OCI-LY3 (cell line): ENCODE data around the gene CLCN3.
"Not testable (repeated sequence)": the region's sequence is repeated elsewhere in the genome, so short reads cannot be mapped to it uniquely, and the experiment has no call there.

Experiments
- H2AFZ ChIP-seq: fragments of 200-600, 300-600 bp; shearing (Covaris generic); 2 replicates; pipeline ENCODE4 v1.6.0; 2014; ENCODE audit warnings: antibody characterized with exemption, low read depth, low read length
- H3K27ac ChIP-seq: fragments of 200-600, 300-600 bp; sonication (generic); 2 replicates; pipeline ENCODE4 v1.5.1; 2014; ENCODE audit warnings: mild to moderate bottlenecking, low read length, moderate library complexity, mixed read lengths
- H3K27me3 ChIP-seq: fragments of 200-600, 300-600 bp; sonication (generic); 2 replicates; pipeline ENCODE4 v1.6.1; 2014; ENCODE audit warnings: low read depth, low read length, mixed read lengths
- H3K36me3 ChIP-seq: fragments of 200-600, 300-600 bp; sonication (generic); replicated peaks from 2 replicates; pipeline ENCODE3; 2014; ENCODE audit warnings: low read depth, low read length, mixed read lengths
- H3K4me1 ChIP-seq: fragments of 300-600, 200-600 bp; sonication (generic); 2 replicates; pipeline ENCODE4 v1.6.1; 2014; ENCODE audit warnings: low read length, mixed read lengths
- H3K4me2 ChIP-seq: fragments of 200-600, 300-600 bp; sonication (generic); 2 replicates; pipeline ENCODE4 v1.6.1; 2014; ENCODE audit warnings: low read length, mixed read lengths
- H3K4me3 ChIP-seq: fragments of 300-600, 200-600 bp; sonication (generic); 2 replicates; pipeline ENCODE4 v1.5.1; 2014; ENCODE audit warnings: antibody characterized with exemption, mild to moderate bottlenecking, low read length, moderate library complexity
- H3K79me2 ChIP-seq: fragments of 300-600, 200-600 bp; shearing (Covaris generic); 2 replicates; pipeline ENCODE4 v1.6.1; 2014; ENCODE audit warnings: mild to moderate bottlenecking, low read length, mixed read lengths
- H3K9ac ChIP-seq: fragments of 300-600, 200-600 bp; shearing (Covaris generic); 2 replicates; pipeline ENCODE4 v1.6.0; 2014; ENCODE audit warnings: mild to moderate bottlenecking, low read length, moderate library complexity
- H3K9me3 ChIP-seq: fragments of 200-600, 300-600 bp; shearing (Covaris generic); 2 replicates; pipeline ENCODE4 v1.6.1; 2014; ENCODE audit warnings: low read length, mixed read lengths; ENCODE audit not compliant: insufficient read depth
- H4K20me1 ChIP-seq: fragments of 200-600, 300-600 bp; sonication (generic); 2 replicates; pipeline ENCODE4 v1.6.1; 2016; ENCODE audit warnings: low read length, mixed read lengths; ENCODE audit not compliant: insufficient read depth
- EZH2phosphoT487 ChIP-seq: fragments of 200-600 bp; shearing (Covaris generic); IDR thresholded peaks from 2 replicates; pipeline ENCODE4 v1.6.1; 2018; ENCODE audit warnings: antibody characterized with exemption, mixed run types, low read depth
- TF ChIP-seq, protein P1 (sequence below): fragments of 200-600, 300-600 bp; sonication (generic); IDR thresholded peaks from 2 replicates; pipeline ENCODE4 v1.5.1; 2014; ENCODE audit warnings: antibody characterized with exemption, low read length, low read depth

Gene CLCN3

DNA sequence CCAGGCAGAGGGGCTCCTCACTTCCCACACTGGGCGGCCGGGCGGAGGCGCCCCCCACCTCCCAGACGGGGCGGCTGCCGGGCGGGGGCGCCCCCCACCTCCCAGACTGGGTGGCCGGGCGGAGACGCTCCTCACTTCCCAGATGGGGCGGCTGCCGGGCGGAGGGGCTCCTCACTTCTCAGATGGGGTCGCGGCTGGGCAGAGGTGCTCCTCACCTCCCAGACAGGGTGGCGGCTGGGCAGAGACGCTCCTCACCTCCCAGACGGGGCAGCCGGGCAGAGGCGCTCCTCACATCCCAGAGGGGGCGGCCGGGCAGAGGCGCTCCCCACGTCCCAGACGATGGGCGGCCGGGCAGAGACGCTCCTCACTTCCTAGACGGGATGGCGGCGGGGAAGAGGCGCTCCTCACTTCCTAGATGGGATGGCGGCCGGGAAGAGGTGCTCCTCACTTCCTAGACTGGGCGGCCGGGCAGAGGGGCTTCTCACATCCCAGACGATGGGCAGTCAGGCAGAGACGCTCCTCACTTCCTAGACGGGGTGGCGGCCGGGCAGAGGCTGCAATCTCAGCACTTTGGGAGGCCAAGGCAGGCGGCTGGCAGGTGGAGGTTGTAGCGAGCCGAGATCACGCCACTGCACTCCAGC, 58.7 kb downstream of the CLCN3 start:
- H3K4me3 ChIP-seq, H3K9me3 ChIP-seq, H3K4me1 ChIP-seq, H3K27me3 ChIP-seq, H2AFZ ChIP-seq, H3K27ac ChIP-seq, H3K9ac ChIP-seq, H3K4me2 ChIP-seq, H4K20me1 ChIP-seq, H3K79me2 ChIP-seq, H3K36me3 ChIP-seq: not testable (repeated sequence)

DNA sequence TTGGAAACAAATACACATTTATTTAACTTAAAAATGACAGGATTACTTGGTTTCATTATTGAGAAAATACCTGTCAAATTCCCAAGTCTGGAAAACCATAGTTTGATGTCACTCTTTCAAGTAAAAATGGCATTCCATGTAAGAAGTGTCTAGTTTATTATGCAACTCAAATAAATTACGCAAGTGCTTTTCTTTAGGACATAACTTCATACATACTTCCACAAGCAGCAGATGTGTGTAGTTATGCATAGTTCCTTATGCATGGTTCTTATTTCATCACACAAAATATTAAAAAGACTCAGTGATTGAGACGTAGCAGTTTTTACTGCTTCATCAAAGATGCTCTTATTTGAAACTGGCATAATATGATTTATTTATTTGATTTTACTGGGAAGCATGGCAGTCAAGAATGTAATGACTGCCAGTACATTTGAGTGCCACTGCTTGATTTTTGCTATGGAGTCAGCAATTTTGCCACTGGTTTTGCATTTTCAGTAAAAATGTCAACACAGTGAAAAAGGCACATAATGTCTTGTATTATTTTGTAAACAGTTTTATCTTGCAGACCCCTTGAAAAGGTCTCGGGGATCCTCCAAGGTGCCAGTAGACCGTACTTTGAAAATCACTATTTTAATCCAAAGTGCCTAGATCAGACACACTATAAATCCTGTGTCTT, 62.1 kb downstream of the CLCN3 start:
- H3K9ac ChIP-seq = no peak overlapping the region
- H3K27me3 ChIP-seq = no peaks in the 10 kb centered on the region
- H3K79me2 ChIP-seq = no peaks in the 10 kb centered on the region
- peaks cover 3% of the 10 kb centered on the region for H3K36me3 ChIP-seq
- H3K27ac ChIP-seq = no peak overlapping the region
- H3K4me1 ChIP-seq = no peaks in the 10 kb centered on the region
- H3K4me3 ChIP-seq = no peak overlapping the region
- no peaks in the 10 kb centered on the region for H4K20me1 ChIP-seq
- H3K9me3 ChIP-seq = no peaks in the 10 kb centered on the region
- TF ChIP-seq, protein P1, sequence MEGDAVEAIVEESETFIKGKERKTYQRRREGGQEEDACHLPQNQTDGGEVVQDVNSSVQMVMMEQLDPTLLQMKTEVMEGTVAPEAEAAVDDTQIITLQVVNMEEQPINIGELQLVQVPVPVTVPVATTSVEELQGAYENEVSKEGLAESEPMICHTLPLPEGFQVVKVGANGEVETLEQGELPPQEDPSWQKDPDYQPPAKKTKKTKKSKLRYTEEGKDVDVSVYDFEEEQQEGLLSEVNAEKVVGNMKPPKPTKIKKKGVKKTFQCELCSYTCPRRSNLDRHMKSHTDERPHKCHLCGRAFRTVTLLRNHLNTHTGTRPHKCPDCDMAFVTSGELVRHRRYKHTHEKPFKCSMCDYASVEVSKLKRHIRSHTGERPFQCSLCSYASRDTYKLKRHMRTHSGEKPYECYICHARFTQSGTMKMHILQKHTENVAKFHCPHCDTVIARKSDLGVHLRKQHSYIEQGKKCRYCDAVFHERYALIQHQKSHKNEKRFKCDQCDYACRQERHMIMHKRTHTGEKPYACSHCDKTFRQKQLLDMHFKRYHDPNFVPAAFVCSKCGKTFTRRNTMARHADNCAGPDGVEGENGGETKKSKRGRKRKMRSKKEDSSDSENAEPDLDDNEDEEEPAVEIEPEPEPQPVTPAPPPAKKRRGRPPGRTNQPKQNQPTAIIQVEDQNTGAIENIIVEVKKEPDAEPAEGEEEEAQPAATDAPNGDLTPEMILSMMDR = no peak
- no peak for TF ChIP-seq EZH2phosphoT487
- no peak overlapping the region for H3K4me2 ChIP-seq
- H2AFZ ChIP-seq = no peak overlapping the region

DNA sequence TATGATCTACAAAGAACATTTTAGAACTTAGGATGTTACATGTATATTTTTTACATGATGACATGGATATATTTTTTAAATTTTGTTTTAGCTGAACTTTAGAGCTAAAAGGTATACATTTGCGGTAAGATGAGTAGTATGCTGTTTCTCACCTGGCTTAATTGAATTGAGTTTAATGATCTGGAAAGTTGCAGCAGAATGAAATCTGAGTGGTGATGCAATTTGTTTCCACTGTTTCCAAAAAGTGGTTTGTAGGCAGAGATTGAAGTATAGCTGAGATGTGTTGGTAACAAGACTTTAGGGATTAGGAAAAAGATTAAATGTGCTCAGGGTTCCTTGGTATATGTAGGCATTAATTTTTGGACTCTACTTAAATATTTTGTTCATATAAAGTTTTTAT, 69.3 kb downstream of the CLCN3 start:
- Histone ChIP-seq H3K4me2 (no peak overlapping the region), H2AFZ (no peak overlapping the region), H3K27me3 (no peaks in the 10 kb centered on the region), H3K4me3 (no peak overlapping the region), H3K9me3 (no peaks in the 10 kb centered on the region), H3K4me1 (no peaks in the 10 kb centered on the region), H3K79me2 (no peaks in the 10 kb centered on the region), H3K27ac (no peak overlapping the region), H3K36me3 (peaks cover 10% of the 10 kb centered on the region), H4K20me1 (no peaks in the 10 kb centered on the region), H3K9ac (no peak overlapping the region)
- TF ChIP-seq, protein P1 = no peak
- TF ChIP-seq EZH2phosphoT487 = no peak

DNA sequence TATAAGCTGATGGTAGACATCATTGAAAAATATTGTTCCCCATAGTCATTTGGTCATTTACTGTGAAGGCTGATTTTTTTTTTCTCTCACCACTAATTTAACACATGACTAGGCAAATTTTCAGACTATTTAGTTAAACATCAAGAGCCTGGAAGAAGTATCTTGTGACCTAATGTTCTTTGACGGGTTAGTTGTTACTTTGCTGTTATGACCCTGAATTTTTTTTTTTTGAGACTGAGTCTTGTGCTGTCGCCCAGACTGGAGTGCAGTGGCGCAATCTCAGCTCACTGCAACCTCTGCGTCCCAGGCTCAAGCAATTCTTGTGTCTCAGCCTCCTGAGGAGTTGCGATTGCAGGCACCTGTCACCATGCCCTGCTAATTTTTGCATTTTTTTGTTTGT, 70.4 kb downstream of the CLCN3 start:
- H3K27me3 ChIP-seq = no peaks in the 10 kb centered on the region
- no peaks in the 10 kb centered on the region for H3K9me3 ChIP-seq
- no peak overlapping the region for H3K4me3 ChIP-seq
- no peak overlapping the region for H2AFZ ChIP-seq
- H3K36me3 ChIP-seq = peaks cover 10% of the 10 kb centered on the region
- H3K79me2 ChIP-seq = no peaks in the 10 kb centered on the region
- TF ChIP-seq EZH2phosphoT487 = no peak
- TF ChIP-seq, protein P1 = no peak
- H3K4me1 ChIP-seq = no peaks in the 10 kb centered on the region
- no peak overlapping the region for H3K4me2 ChIP-seq
- H3K27ac ChIP-seq = no peak overlapping the region
- H3K9ac ChIP-seq = no peak overlapping the region
- no peaks in the 10 kb centered on the region for H4K20me1 ChIP-seq
